GM23248 (cell line): Measurements from ENCODE around the gene ZSCAN2. TPM values are rescaled to one million over a fixed set of nuclear protein-coding genes. Genes with fewer than 3 reads are reported as not detected.

Experiments used
- DNase-seq: peaks from one replicate; pipeline ENCODE4 v3.0.0-alpha.2; 2015
- H2AFZ ChIP-seq: fragments of 200-600 bp; sonication (generic); 2 replicates; pipeline ENCODE4 v1.6.1; 2016; ENCODE audit warnings: antibody characterized with exemption
- H3F3A ChIP-seq: fragments of 200-600 bp; sonication (generic); 2 replicates; pipeline ENCODE4 v1.6.1; 2016; ENCODE audit warnings: mild to moderate bottlenecking, antibody characterized with exemption, mixed run types; ENCODE audit not compliant: insufficient read depth
- H3K27ac ChIP-seq: fragments of 200-600 bp; sonication (generic); 2 replicates; pipeline ENCODE4 v1.5.1; 2016; ENCODE audit warnings: mild to moderate bottlenecking
- H3K27me3 ChIP-seq: fragments of 200-600 bp; sonication (generic); replicated peaks from 2 replicates; pipeline ENCODE4 v1.6.1; 2016; ENCODE audit warnings: mild to moderate bottlenecking; ENCODE audit not compliant: insufficient read depth
- H3K36me3 ChIP-seq: fragments of 200-600 bp; sonication (generic); 2 replicates; pipeline ENCODE4 v1.6.1; 2016; ENCODE audit warnings: low read depth, mild to moderate bottlenecking
- H3K4me1 ChIP-seq: fragments of 200-600 bp; sonication (generic); 2 replicates; pipeline ENCODE4 v1.6.1; 2016; ENCODE audit warnings: mild to moderate bottlenecking; ENCODE audit not compliant: insufficient read depth
- H3K4me2 ChIP-seq: fragments of 200-600 bp; sonication (generic); one replicate; pipeline ENCODE4 v1.6.1; 2016; ENCODE audit warnings: mild to moderate bottlenecking; ENCODE audit not compliant: unreplicated experiment
- H3K4me3 ChIP-seq: fragments of 200-600 bp; sonication (generic); 2 replicates; pipeline ENCODE4 v1.5.1; 2016; ENCODE audit warnings: mild to moderate bottlenecking
- H3K79me2 ChIP-seq: fragments of 200-600 bp; sonication (generic); 2 replicates; pipeline ENCODE4 v1.6.1; 2016; ENCODE audit warnings: mild to moderate bottlenecking; ENCODE audit not compliant: insufficient read depth
- H3K9ac ChIP-seq: fragments of 200-600 bp; sonication (generic); 2 replicates; pipeline ENCODE4 v1.6.1; 2016; ENCODE audit warnings: mild to moderate bottlenecking
- H3K9me2 ChIP-seq: fragments of 200-600 bp; sonication (generic); 2 replicates; pipeline ENCODE4 v1.6.1; 2016; ENCODE audit warnings: mixed run types, mild to moderate bottlenecking, moderate library complexity; ENCODE audit not compliant: insufficient read depth
- H3K9me3 ChIP-seq: fragments of 200-600 bp; sonication (generic); one replicate; pipeline ENCODE4 v1.6.1; 2017; ENCODE audit warnings: low read depth
- H4K20me1 ChIP-seq: fragments of 200-600 bp; sonication (generic); 2 replicates; pipeline ENCODE4 v1.6.0; 2016; ENCODE audit not compliant: insufficient read depth
- EZH2 ChIP-seq: fragments of 200-600 bp; sonication (generic); IDR thresholded peaks from 2 replicates; pipeline ENCODE4 v1.6.1; 2018; ENCODE audit warnings: antibody characterized with exemption, mild to moderate bottlenecking; ENCODE audit not compliant: insufficient read depth, poor library complexity, severe bottlenecking
- EZH2phosphoT487 ChIP-seq: fragments of 200-600 bp; sonication (generic); IDR thresholded peaks from 2 replicates; pipeline ENCODE4 v1.6.1; 2018; ENCODE audit warnings: antibody characterized with exemption, moderate library complexity, mild to moderate bottlenecking, low read depth; ENCODE audit not compliant: insufficient read depth
- WGBS, 2 experiments: methylation state at CpG; one replicate each; pipeline ENCODE4 v1.1.6; 2015 to 2017; ENCODE audit warnings: low lambda C conversion rate in 2 of 2, low coverage in 1 of 2; ENCODE audit errors: missing lambda C conversion rate in 2 of 2; 5-methylcytosine and 5-hydroxymethylcytosine counted together
- in situ Hi-C: fragments of 300-500 bp; cut with MboI; formaldehyde crosslinking; loops from 2 replicates; pipeline ENCODE4 v1.15.0; 2020
- polyA plus RNA-seq: library from polyadenylated mRNA; unstranded; fragments of >200 nt; fragmentation: Nextera tagmentation; extraction: Ambion mirVana; gene quantifications from 2 replicates; pipeline ENCODE4 v1.2.1, GENCODE V29; 2016
- total RNA-seq: library from RNA; depleted of rRNA; stranded (reverse); fragments of >200 nt; shearing (Covaris generic); gene quantifications from 2 replicates; pipeline ENCODE4 v1.2.3, GENCODE V29; 2014

The ZSCAN2 gene
- total and polyA plus RNA-seq, 2 experiments from 2014 or later, result 2.8 to 15.0 TPM

- Histone ChIP-seq H4K20me1 (no peaks in the 10 kb centered on the region), H3K4me3 (no peak overlapping the region), H2AFZ (no peak overlapping the region), H3K4me2 (no peak overlapping the region), H3F3A (peaks cover 3% of the 10 kb centered on the region; the same call in 1 of the 2 replicates), H3K4me1 (peaks cover 4% of the 10 kb centered on the region; the same call in 1 of the 2 replicates), H3K27me3 (no peaks in the 10 kb centered on the region), H3K9me2 (no peaks in the 10 kb centered on the region), H3K36me3 (no peaks in the 10 kb centered on the region), H3K9me3 (no peaks in the 10 kb centered on the region), H3K27ac (no peak overlapping the region), H3K9ac (no peak overlapping the region), H3K79me2 (no peaks in the 10 kb centered on the region)
- in situ Hi-C loops, result loop anchor here (10.0 kb wide), 2 partner anchors 344 to 454 kb away; no protein-coding TSS in a partner anchor
- no peak for DNase-seq
- WGBS, 2 experiments, result 80 to 90% methylated on average over 2 of the region's 2 CpGs
- TF ChIP-seq EZH2 (no peak), EZH2phosphoT487 (no peak)
Observed at GRCh38 chr15:84590406-84590805, 10.4 kb upstream of the ZSCAN2 start.

GRCh38 chr15:84591815-84592214, 9.0 kb upstream of the ZSCAN2 start:
- H3K4me1 ChIP-seq, result peaks cover 4% of the 10 kb centered on the region; the same call in 1 of the 2 replicates
- WGBS, 2 experiments, result 91 to 97% methylated on average over 1 of the region's 1 CpG

DNA sequence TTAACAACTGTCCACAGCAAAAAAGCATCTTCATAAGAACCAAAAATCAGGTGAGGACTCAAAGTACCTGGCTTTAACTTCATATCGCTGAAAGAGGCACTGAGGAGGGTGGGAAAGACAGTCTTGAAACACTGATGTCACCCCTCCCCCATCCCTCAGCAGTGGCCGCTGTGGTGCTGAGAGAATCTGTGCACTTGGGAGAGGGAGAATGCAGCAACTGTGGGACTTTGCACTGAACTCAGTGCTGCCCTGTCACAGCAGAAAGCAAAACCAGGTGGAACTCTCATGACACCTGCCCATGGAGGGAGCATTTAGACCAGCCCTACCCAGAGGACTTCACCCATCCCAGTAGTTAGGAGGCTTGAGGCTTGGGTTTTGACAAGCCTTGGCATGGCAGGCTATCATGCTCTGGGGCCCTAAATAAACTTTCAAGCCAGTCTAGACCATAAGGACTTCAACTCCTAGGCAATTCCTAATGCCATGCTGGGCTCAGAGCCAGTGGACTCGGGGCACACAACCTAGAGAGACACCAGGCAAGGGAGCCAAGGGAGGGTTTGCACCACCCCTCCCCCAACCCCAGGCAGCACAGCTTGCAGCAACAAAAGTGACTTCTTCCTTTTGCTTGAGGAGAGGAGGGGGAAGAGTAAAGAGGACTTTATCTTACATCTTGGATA, 6.1 kb upstream of the ZSCAN2 start:
- Histone ChIP-seq H3K27ac (no peak overlapping the region), H3K9me2 (no peaks in the 10 kb centered on the region), H3K9me3 (no peaks in the 10 kb centered on the region), H3K9ac (no peak overlapping the region), H4K20me1 (no peaks in the 10 kb centered on the region), H3F3A (no peaks in the 10 kb centered on the region), H3K4me2 (no peak overlapping the region), H3K4me1 (no peaks in the 10 kb centered on the region), H2AFZ (no peak overlapping the region), H3K36me3 (no peaks in the 10 kb centered on the region), H3K79me2 (no peaks in the 10 kb centered on the region), H3K4me3 (no peak overlapping the region), H3K27me3 (no peaks in the 10 kb centered on the region)
- TF ChIP-seq EZH2 (no peak), EZH2phosphoT487 (no peak)
- 44 to 71% methylated on average over 3 of the region's 3 CpGs for WGBS, 2 experiments
- no peak for DNase-seq
- in situ Hi-C loops, result loop anchor here (10.0 kb wide), 2 partner anchors 340 to 450 kb away; no protein-coding TSS in a partner anchor

More at GRCh38 chr15:84591815-84592214, 9.0 kb upstream of the ZSCAN2 start:
- H4K20me1 ChIP-seq, result no peaks in the 10 kb centered on the region
- H3K9me3 ChIP-seq, result no peaks in the 10 kb centered on the region
- no peaks in the 10 kb centered on the region for H3K79me2 ChIP-seq
- no peak for TF ChIP-seq EZH2
- TF ChIP-seq EZH2phosphoT487, result no peak
- peaks cover 3% of the 10 kb centered on the region; the same call in 1 of the 2 replicates for H3F3A ChIP-seq
- H3K4me3 ChIP-seq, result no peak overlapping the region
- H3K9me2 ChIP-seq, result no peaks in the 10 kb centered on the region
- no peak overlapping the region for H2AFZ ChIP-seq
- in situ Hi-C loops, result loop anchor here (10.0 kb wide), 2 partner anchors 343 to 453 kb away; no protein-coding TSS in a partner anchor
- H3K36me3 ChIP-seq, result no peaks in the 10 kb centered on the region
- H3K27me3 ChIP-seq, result no peaks in the 10 kb centered on the region
- no peak overlapping the region for H3K27ac ChIP-seq
- H3K4me2 ChIP-seq, result no peak overlapping the region
- H3K9ac ChIP-seq, result no peak overlapping the region
- DNase-seq, result no peak

DNA sequence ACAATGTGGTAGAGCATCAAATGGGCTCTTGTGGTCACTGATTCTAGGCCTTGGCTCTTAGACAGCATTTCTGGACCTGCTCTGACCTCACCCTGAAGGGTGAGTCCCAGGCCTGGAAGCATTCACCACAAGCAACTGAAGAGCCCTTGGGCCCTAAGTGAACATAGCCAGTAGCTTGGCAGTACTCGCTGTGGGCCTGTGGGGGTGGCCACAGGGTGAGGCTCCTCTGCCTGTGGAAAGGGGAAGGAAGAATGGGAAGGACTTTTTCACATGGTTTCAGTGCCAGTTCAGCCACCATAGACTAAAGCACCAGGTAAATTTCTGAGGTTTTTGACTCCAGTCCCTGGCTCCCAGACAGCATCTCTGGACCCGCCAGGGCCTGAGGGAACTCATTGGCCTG, 5.1 kb upstream of the ZSCAN2 start:
- in situ Hi-C loops, result loop anchor here (10.0 kb wide), 2 partner anchors 339 to 449 kb away; no protein-coding TSS in a partner anchor
- WGBS, 2 experiments, result 67 to 68% methylated on average over 2 of the region's 2 CpGs

More for the DNA sequence above, 5.1 kb upstream of the ZSCAN2 start:
- H4K20me1 ChIP-seq, result no peaks in the 10 kb centered on the region
- H3K27ac ChIP-seq, result no peak overlapping the region
- no peak overlapping the region for H3K4me3 ChIP-seq
- no peaks in the 10 kb centered on the region for H3K36me3 ChIP-seq
- no peak for DNase-seq
- no peaks in the 10 kb centered on the region for H3K4me1 ChIP-seq
- no peaks in the 10 kb centered on the region for H3K9me2 ChIP-seq
- H3K4me2 ChIP-seq, result no peak overlapping the region
- TF ChIP-seq EZH2, result no peak
- no peak for TF ChIP-seq EZH2phosphoT487
- H3K9me3 ChIP-seq, result no peaks in the 10 kb centered on the region
- no peaks in the 10 kb centered on the region for H3K27me3 ChIP-seq
- no peak overlapping the region for H3K9ac ChIP-seq
- H3F3A ChIP-seq, result no peaks in the 10 kb centered on the region
- no peaks in the 10 kb centered on the region for H3K79me2 ChIP-seq
- H2AFZ ChIP-seq, result no peak overlapping the region
